ENCODE results near the gene RANBP17. TPM values are rescaled to one million over a fixed set of nuclear protein-coding genes. Genes with fewer than 3 reads are reported as not detected.

Gene RANBP17
- total RNA-seq, 1 experiment from 2014 or later, result not detected

DNA sequence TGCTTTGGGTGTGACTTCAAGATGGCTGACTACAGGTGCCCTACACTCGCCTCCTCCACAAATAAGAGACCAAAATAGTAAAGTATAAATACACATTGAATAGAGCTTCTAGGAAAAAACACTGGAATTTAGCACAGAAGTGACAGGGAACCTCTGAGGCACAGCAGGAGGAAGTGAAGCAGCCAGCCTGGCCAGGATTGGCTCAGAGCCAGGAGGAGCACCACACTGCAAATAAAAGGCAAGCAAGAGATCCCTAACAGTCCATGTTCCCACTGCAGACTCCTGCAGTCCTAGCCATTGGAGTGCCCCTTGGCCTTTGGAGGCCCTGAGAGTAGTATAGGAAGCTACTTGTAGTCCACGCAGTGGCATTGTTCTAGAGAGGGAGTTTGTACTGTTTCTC lies 260.6 kb downstream of the RANBP17 start:
- no TSS peak for BruUV-seq (replicated peaks)
- intact Hi-C loops (cut with micrococcal nuclease; ENCODE audit: unreplicated experiment), result no loop called here
- Histone ChIP-seq H3K36me3 (ENCODE audit: insufficient read depth, low read length, poor library complexity, severe bottlenecking) (no peaks in the 10 kb centered on the region), H3K27ac (ENCODE audit: low read depth, low read length, poor library complexity, severe bottlenecking) (no peak overlapping the region), H3K27me3 (replicated peaks; ENCODE audit: insufficient read depth, low read depth, low read length, poor library complexity) (no peaks in the 10 kb centered on the region), H3K9me3 (ENCODE audit: low read depth, low read length, poor library complexity, severe bottlenecking) (no peaks in the 10 kb centered on the region), H3K4me3 (ENCODE audit: low read depth, low read length, poor library complexity, severe bottlenecking) (no peak overlapping the region), H3K4me1 (ENCODE audit: insufficient read depth, low read length, poor library complexity, severe bottlenecking) (no peaks in the 10 kb centered on the region)
- CTCF ChIA-PET, result no interaction called here
- DNase-seq (ENCODE audit: low spot score), result peak; percentile 1
- TF ChIP-seq EZH2 (IDR thresholded peaks at IDR 0.05; ENCODE audit: borderline replicate concordance, low read depth, low read length, poor library complexity, severe bottlenecking), result no peak
- TF ChIP-seq, protein P1, sequence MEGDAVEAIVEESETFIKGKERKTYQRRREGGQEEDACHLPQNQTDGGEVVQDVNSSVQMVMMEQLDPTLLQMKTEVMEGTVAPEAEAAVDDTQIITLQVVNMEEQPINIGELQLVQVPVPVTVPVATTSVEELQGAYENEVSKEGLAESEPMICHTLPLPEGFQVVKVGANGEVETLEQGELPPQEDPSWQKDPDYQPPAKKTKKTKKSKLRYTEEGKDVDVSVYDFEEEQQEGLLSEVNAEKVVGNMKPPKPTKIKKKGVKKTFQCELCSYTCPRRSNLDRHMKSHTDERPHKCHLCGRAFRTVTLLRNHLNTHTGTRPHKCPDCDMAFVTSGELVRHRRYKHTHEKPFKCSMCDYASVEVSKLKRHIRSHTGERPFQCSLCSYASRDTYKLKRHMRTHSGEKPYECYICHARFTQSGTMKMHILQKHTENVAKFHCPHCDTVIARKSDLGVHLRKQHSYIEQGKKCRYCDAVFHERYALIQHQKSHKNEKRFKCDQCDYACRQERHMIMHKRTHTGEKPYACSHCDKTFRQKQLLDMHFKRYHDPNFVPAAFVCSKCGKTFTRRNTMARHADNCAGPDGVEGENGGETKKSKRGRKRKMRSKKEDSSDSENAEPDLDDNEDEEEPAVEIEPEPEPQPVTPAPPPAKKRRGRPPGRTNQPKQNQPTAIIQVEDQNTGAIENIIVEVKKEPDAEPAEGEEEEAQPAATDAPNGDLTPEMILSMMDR (conservative IDR thresholded peaks at IDR 0.05; ENCODE audit: low read depth, low read length), result no peak
- POLR2A ChIA-PET (ENCODE audit: low non-redundant PET), result no interaction called here

DNA sequence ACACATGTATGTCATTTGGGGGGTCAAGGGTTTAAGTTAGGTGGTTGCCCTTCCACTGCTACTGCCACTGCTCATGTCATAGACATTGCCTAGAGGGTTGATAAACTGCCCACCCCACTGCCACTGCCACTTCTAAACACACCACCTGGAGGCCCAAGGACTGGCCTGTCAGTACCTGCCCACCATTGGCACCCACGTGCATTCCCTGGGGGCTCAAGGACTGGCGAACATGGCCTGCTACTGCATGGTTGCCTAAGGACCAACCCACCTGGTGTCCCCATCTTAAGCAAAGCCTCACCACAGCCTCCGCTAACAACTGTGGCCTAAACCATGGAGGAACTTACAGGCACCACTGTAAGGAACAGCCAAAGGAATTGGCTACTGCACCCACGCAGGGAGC lies 261.6 kb downstream of the RANBP17 start:
- no peak overlapping the region for H3K27ac ChIP-seq (ENCODE audit: low read depth, low read length, poor library complexity, severe bottlenecking)
- no peaks in the 10 kb centered on the region for H3K36me3 ChIP-seq (ENCODE audit: insufficient read depth, low read length, poor library complexity, severe bottlenecking)
- H3K4me1 ChIP-seq (ENCODE audit: insufficient read depth, low read length, poor library complexity, severe bottlenecking), result no peaks in the 10 kb centered on the region
- intact Hi-C loops (cut with micrococcal nuclease; ENCODE audit: unreplicated experiment), result no loop called here
- ChIA-PET POLR2A (ENCODE audit: low non-redundant PET) (no interaction called here), CTCF (no interaction called here)
- BruUV-seq (replicated peaks), result no TSS peak
- no peak for DNase-seq (ENCODE audit: low spot score)
- H3K4me3 ChIP-seq (ENCODE audit: low read depth, low read length, poor library complexity, severe bottlenecking), result no peak overlapping the region
- no peaks in the 10 kb centered on the region for H3K27me3 ChIP-seq (replicated peaks; ENCODE audit: insufficient read depth, low read depth, low read length, poor library complexity)
- no peak for TF ChIP-seq EZH2 (IDR thresholded peaks at IDR 0.05; ENCODE audit: borderline replicate concordance, low read depth, low read length, poor library complexity, severe bottlenecking)
- TF ChIP-seq, protein P1 (conservative IDR thresholded peaks at IDR 0.05; ENCODE audit: low read depth, low read length), result no peak
- no peaks in the 10 kb centered on the region for H3K9me3 ChIP-seq (ENCODE audit: low read depth, low read length, poor library complexity, severe bottlenecking)

DNA sequence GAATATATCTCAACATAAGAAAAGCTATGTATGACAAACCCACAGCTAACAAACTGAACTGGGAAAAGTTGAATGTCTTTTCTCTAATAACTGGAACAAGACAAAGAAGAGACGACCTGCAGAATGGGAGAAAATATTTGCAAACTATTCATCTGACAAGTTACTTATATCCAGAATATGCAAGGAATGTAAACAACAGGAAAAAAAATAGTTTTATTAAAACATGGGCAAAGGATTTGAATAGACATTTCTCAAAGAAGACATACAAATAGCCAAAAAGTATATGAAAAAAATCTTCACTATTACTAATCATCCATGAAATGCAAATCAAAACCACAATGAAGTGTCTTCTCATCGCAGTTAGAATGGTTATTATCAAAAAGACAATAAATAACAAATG lies 265.5 kb downstream of the RANBP17 start:
- BruUV-seq (replicated peaks), result no TSS peak
- intact Hi-C loops (cut with micrococcal nuclease; ENCODE audit: unreplicated experiment), result no loop called here
- no peaks in the 10 kb centered on the region for H3K27me3 ChIP-seq (replicated peaks; ENCODE audit: insufficient read depth, low read depth, low read length, poor library complexity)
- no peak for TF ChIP-seq EZH2 (IDR thresholded peaks at IDR 0.05; ENCODE audit: borderline replicate concordance, low read depth, low read length, poor library complexity, severe bottlenecking)
- TF ChIP-seq, protein P1 (conservative IDR thresholded peaks at IDR 0.05; ENCODE audit: low read depth, low read length), result no peak
- DNase-seq (ENCODE audit: low spot score), result no peak
- no peaks in the 10 kb centered on the region for H3K4me1 ChIP-seq (ENCODE audit: insufficient read depth, low read length, poor library complexity, severe bottlenecking)
- CTCF ChIA-PET, result no interaction called here
- no peaks in the 10 kb centered on the region for H3K9me3 ChIP-seq (ENCODE audit: low read depth, low read length, poor library complexity, severe bottlenecking)
- POLR2A ChIA-PET (ENCODE audit: low non-redundant PET), result no interaction called here
- no peak overlapping the region for H3K27ac ChIP-seq (ENCODE audit: low read depth, low read length, poor library complexity, severe bottlenecking)
- no peak overlapping the region for H3K4me3 ChIP-seq (ENCODE audit: low read depth, low read length, poor library complexity, severe bottlenecking)
- H3K36me3 ChIP-seq (ENCODE audit: insufficient read depth, low read length, poor library complexity, severe bottlenecking), result no peaks in the 10 kb centered on the region

Measured in A673 (cell line).